ENCODE data around the gene CASZ1. TPM values are rescaled to one million over a fixed set of nuclear protein-coding genes. Genes with fewer than 3 reads are reported as not detected.
A peak's percentile ranks its signal among the peaks of the same experiment; 100 is the strongest.

CASZ1 gene
- total and polyA plus RNA-seq, 12 donors: 19.5 to 79.8 (median 64.7) TPM

- 60 to 61% methylated on average over 16 of the region's 16 CpGs for WGBS, 2 donors
- intact Hi-C loops (cut with DNase I): no loop called here
- Histone ChIP-seq H3K27me3 (no peaks in the 10 kb centered on the region), H3K9me3 (no peaks in the 10 kb centered on the region), H3K4me1 (peaks cover 9 to 76% (median 46%) of the 10 kb centered on the region in 9 donors), H3K27ac (peak overlapping the region in 7 of 10 donors; percentile 27 to 99 (median 93)), H3K4me3 (no peak overlapping the region), H3K36me3 (no peaks in the 10 kb centered on the region)
- ATAC-seq: peak in 4 of 8 donors; percentile 11 to 46 (median 39)
- peak; percentile 60 for DNase-seq
- TF ChIP-seq CTCF (IDR thresholded peaks at IDR 0.05): no peak
These were observed 68.7 kb downstream of the CASZ1 start for GRCh38 chr1:10727751-10728232.

- Histone ChIP-seq H3K9me3 (no peaks in the 10 kb centered on the region), H3K27ac (peak overlapping the region in 8 of 10 donors; percentile 58 to 99 (median 94)), H3K36me3 (no peaks in the 10 kb centered on the region), H3K27me3 (no peaks in the 10 kb centered on the region), H3K4me1 (peaks cover 9 to 83% (median 57%) of the 10 kb centered on the region in 9 donors), H3K4me3 (no peak overlapping the region)
- WGBS, 2 donors: 45 to 66% methylated on average over 17 of the region's 17 CpGs
- intact Hi-C loops (cut with DNase I): no loop called here
- no peak for TF ChIP-seq CTCF (IDR thresholded peaks at IDR 0.05)
- ATAC-seq (peak; percentile 21 to 68 (median 56)), DNase-seq (peak; percentile 72 to 80)
These were observed 70.1 kb downstream of the CASZ1 start for GRCh38 chr1:10726355-10726754.

GRCh38 chr1:10724948-10725847, 71.2 kb downstream of the CASZ1 start:
- peak; percentile 28 to 64 (median 46) for ATAC-seq
- H3K36me3 ChIP-seq: no peaks in the 10 kb centered on the region
- no peak overlapping the region for H3K4me3 ChIP-seq
- H3K4me1 ChIP-seq: peaks cover 10 to 83% (median 66%) of the 10 kb centered on the region in 9 donors
- H3K27ac ChIP-seq: peak overlapping the region; percentile 69 to 99 (median 94)
- no peaks in the 10 kb centered on the region for H3K27me3 ChIP-seq
- 30 to 48% methylated on average over 21 of the region's 21 CpGs for WGBS, 2 donors
- peak in 1 of 2 donors; percentile 72 for DNase-seq
- no peak for TF ChIP-seq CTCF (IDR thresholded peaks at IDR 0.05)
- no peaks in the 10 kb centered on the region for H3K9me3 ChIP-seq
- intact Hi-C loops (cut with DNase I): no loop called here

- Histone ChIP-seq H3K9me3 (no peaks in the 10 kb centered on the region), H3K4me3 (no peak overlapping the region), H3K27ac (peak overlapping the region; percentile 69 to 99 (median 94)), H3K27me3 (no peaks in the 10 kb centered on the region), H3K4me1 (peaks cover 17 to 88% (median 73%) of the 10 kb centered on the region in 9 donors), H3K36me3 (no peaks in the 10 kb centered on the region)
- TF ChIP-seq CTCF (IDR thresholded peaks at IDR 0.05): no peak
- 59 to 72% methylated on average over 4 of the region's 4 CpGs for WGBS, 2 donors
- intact Hi-C loops (cut with DNase I): no loop called here
- ATAC-seq (peak in 6 of 8 donors; percentile 0 to 20 (median 3)), DNase-seq (no peak)
These were observed 71.9 kb downstream of the CASZ1 start for GRCh38 chr1:10724511-10724910.
